Smooth muscle cell (in vitro differentiated cells): ENCODE data around the gene MYO3B. TPM values are rescaled to one million over a fixed set of nuclear protein-coding genes. Genes with fewer than 3 reads are reported as not detected.

Experiments
- DNase-seq: peaks from one replicate; lab custom pipeline; 2025; ENCODE audit not compliant: unreplicated experiment; lab: John Stamatoyannopoulos, UW
- H2AFZ ChIP-seq: fragments of 200-600 bp; sonication (generic); 2 replicates; pipeline ENCODE4 v1.6.0; 2016; ENCODE audit warnings: antibody characterized with exemption, low read depth, mild to moderate bottlenecking
- H3F3A ChIP-seq: fragments of 200-600 bp; sonication (generic); 2 replicates; pipeline ENCODE4 v1.6.0; 2017; ENCODE audit warnings: antibody characterized with exemption, low read depth
- H3K27ac ChIP-seq: fragments of 200-600 bp; sonication (generic); 2 replicates; pipeline ENCODE4 v1.5.1; 2016; ENCODE audit warnings: low read depth, mild to moderate bottlenecking
- H3K27me3 ChIP-seq: fragments of 200-600 bp; sonication (generic); 2 replicates; pipeline ENCODE4 v1.6.1; 2016; ENCODE audit warnings: low read depth, mild to moderate bottlenecking
- H3K36me3 ChIP-seq: fragments of 200-600 bp; sonication (generic); 2 replicates; pipeline ENCODE4 v1.5.1; 2016; ENCODE audit warnings: low read depth
- H3K4me1 ChIP-seq: fragments of 200-600 bp; sonication (generic); 2 replicates; pipeline ENCODE4 v1.5.1; 2016; ENCODE audit warnings: low read depth
- H3K4me2 ChIP-seq: fragments of 200-600 bp; sonication (generic); 2 replicates; pipeline ENCODE4 v1.6.0; 2016; ENCODE audit warnings: mild to moderate bottlenecking
- H3K4me3 ChIP-seq: fragments of 200-600 bp; sonication (generic); 2 replicates; pipeline ENCODE4 v1.5.1; 2016; ENCODE audit warnings: mild to moderate bottlenecking
- H3K79me2 ChIP-seq: fragments of 200-600 bp; sonication (generic); 2 replicates; pipeline ENCODE4 v1.6.0; 2016; ENCODE audit warnings: low read depth, mild to moderate bottlenecking
- H3K9ac ChIP-seq: fragments of 200-600 bp; sonication (generic); 2 replicates; pipeline ENCODE4 v1.6.0; 2016; ENCODE audit warnings: low read depth
- H3K9me3 ChIP-seq: fragments of 200-600 bp; sonication (generic); replicated peaks from 2 replicates; pipeline ENCODE4 v1.5.1; 2016; ENCODE audit warnings: low read depth
- H4K20me1 ChIP-seq: fragments of 200-600 bp; sonication (generic); 2 replicates; pipeline ENCODE4 v1.6.0; 2016; ENCODE audit warnings: low read depth
- WGBS: methylation state at CpG from one replicate; pipeline ENCODE4 v1.1.7; 2016; ENCODE audit warnings: low lambda C conversion rate; 5-methylcytosine and 5-hydroxymethylcytosine counted together
- polyA plus RNA-seq: library from polyadenylated mRNA; unstranded; fragments of >200 nt; fragmentation: Nextera tagmentation; extraction: Ambion mirVana; gene quantifications from 2 replicates; pipeline ENCODE4 v1.2.1, GENCODE V29; 2016
- total RNA-seq: library from RNA; depleted of rRNA; stranded (reverse); fragments of >200 nt; gene quantifications from 2 replicates; pipeline ENCODE4 v1.2.3, GENCODE V29; 2014
- TF ChIP-seq, protein P1 (sequence below): fragments of 200-600 bp; sonication (generic); IDR thresholded peaks from 2 replicates; pipeline ENCODE4 v1.5.1; 2017; ENCODE audit warnings: borderline replicate concordance, mild to moderate bottlenecking, antibody characterized with exemption; ENCODE audit not compliant: insufficient read depth, poor library complexity, severe bottlenecking

MYO3B gene
- total and polyA plus RNA-seq, 2 experiments from 2014 or later: 0.47 to 3.1 TPM

DNA sequence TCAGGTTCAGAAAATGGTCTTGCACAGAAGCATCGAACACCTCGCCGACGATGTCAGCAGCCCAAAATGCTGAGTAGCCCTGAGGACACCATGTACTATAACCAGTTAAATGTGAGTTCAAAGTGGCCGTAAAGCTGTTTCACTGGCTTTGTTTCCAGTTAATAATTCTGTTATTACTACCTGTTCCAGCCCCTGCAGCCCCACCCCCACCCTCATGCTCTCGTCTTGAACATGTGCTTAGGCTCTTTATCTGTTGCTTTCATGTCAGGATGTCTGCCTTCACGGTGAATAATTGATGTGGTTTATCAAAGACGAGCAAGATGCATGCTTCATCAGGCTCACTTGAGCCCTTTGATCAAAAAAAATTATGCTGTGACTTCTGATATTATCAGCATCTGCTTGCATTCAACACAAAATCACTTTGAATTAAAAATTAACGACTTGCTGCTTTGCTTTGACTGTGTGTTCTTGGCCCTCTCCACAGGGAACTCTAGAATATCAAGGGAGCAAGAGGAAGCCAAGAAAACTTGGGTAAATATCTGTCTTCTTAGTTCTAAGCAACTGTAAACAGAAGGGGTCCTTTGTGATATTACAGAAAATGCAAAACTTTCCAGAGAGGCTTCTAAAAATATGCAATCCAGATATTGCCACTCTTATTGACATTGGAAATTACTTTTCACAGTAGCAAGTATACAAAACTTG is 473.8 kb downstream of the MYO3B start:
- H4K20me1 ChIP-seq: no peaks in the 10 kb centered on the region
- H3K4me2 ChIP-seq: no peak overlapping the region
- H3K4me3 ChIP-seq: no peak overlapping the region
- H3K36me3 ChIP-seq: no peaks in the 10 kb centered on the region
- DNase-seq: no peak
- no peaks in the 10 kb centered on the region for H3K79me2 ChIP-seq
- H3K27ac ChIP-seq: no peak overlapping the region
- WGBS: 68% methylated on average over 9 of the region's 9 CpGs
- H3K4me1 ChIP-seq: no peaks in the 10 kb centered on the region
- TF ChIP-seq, protein P1, sequence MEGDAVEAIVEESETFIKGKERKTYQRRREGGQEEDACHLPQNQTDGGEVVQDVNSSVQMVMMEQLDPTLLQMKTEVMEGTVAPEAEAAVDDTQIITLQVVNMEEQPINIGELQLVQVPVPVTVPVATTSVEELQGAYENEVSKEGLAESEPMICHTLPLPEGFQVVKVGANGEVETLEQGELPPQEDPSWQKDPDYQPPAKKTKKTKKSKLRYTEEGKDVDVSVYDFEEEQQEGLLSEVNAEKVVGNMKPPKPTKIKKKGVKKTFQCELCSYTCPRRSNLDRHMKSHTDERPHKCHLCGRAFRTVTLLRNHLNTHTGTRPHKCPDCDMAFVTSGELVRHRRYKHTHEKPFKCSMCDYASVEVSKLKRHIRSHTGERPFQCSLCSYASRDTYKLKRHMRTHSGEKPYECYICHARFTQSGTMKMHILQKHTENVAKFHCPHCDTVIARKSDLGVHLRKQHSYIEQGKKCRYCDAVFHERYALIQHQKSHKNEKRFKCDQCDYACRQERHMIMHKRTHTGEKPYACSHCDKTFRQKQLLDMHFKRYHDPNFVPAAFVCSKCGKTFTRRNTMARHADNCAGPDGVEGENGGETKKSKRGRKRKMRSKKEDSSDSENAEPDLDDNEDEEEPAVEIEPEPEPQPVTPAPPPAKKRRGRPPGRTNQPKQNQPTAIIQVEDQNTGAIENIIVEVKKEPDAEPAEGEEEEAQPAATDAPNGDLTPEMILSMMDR: no peak
- H3K27me3 ChIP-seq: no peaks in the 10 kb centered on the region
- H3F3A ChIP-seq: no peaks in the 10 kb centered on the region
- H3K9me3 ChIP-seq: no peaks in the 10 kb centered on the region
- H2AFZ ChIP-seq: no peak overlapping the region
- H3K9ac ChIP-seq: no peak overlapping the region

DNA sequence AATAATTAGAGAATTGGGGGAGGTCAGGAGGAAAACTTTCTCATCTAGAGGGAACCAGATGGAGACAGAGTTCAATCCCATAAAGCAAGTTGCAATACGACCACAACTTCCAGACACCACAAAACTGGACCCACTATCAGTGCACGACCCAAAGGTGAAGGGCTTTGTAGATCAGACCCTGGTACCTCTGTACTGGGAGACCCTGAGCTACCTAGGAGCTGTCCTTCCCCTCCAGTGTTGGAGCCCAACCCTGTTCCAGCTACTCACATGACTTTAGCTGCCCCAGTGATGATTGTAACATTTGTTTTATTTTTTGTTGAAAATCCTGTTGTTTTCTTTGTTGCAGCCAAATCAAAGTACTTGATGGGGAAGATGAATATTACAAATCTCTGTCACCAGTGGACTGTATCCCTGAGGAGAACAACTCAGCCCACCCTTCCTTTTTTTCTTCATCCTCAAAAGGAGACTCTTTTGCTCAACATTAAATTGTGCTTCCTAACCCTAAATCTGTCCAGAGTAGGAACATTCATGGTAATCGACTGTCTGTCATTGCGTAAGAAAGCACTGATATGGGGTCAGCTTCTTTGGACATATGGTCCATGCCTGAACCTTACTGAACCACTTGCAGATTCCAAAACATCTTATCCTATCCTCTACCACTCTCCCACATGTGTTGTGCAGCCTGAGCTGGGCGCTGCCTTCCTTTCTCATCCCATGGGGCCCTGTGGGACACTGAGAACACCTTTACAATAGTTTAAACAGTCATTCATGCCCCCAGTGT is 474.9 kb downstream of the MYO3B start:
- DNase-seq: no peak
- Histone ChIP-seq H3K36me3 (no peaks in the 10 kb centered on the region), H4K20me1 (no peaks in the 10 kb centered on the region), H3K4me1 (no peaks in the 10 kb centered on the region), H3K79me2 (no peaks in the 10 kb centered on the region), H3K27me3 (no peaks in the 10 kb centered on the region), H2AFZ (no peak overlapping the region), H3K4me3 (no peak overlapping the region), H3K9ac (no peak overlapping the region), H3F3A (no peaks in the 10 kb centered on the region), H3K4me2 (no peak overlapping the region), H3K9me3 (no peaks in the 10 kb centered on the region), H3K27ac (no peak overlapping the region)
- 95% methylated on average over 5 of the region's 5 CpGs for WGBS
- TF ChIP-seq, protein P1: no peak

DNA sequence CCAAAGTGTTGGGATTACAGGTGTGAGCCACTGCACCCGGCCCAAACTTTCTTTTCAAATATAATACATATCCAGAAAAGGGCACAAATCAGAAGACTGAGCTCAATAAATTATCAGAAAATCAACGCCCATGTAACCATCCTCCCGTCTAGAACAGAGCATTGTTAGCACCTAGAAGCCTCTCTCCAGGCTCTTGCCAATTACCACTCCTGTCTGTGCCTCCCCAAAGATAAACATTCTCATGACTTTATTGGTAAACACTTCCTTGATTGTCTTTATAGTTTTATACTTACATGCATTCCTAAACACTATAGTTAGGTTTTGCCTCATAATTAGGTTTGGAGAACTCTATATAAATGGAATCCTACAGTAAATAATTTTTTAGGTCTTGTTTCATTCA is 478.7 kb downstream of the MYO3B start:
- Histone ChIP-seq H3F3A (no peaks in the 10 kb centered on the region), H3K4me3 (no peak overlapping the region), H4K20me1 (no peaks in the 10 kb centered on the region), H3K4me2 (no peak overlapping the region), H3K27ac (no peak overlapping the region), H3K9me3 (no peaks in the 10 kb centered on the region), H3K36me3 (no peaks in the 10 kb centered on the region), H2AFZ (no peak overlapping the region), H3K4me1 (no peaks in the 10 kb centered on the region), H3K9ac (no peak overlapping the region), H3K27me3 (no peaks in the 10 kb centered on the region), H3K79me2 (no peaks in the 10 kb centered on the region)
- 93% methylated on average over 3 of the region's 3 CpGs for WGBS
- TF ChIP-seq, protein P1: no peak
- DNase-seq: no peak
